HG03103 (cell line): Measurements from ENCODE around the gene RYR2.

Source experiments
- ATAC-seq: cut with Tn5 transposase; IDR thresholded peaks from one replicate; pipeline ENCODE4 v1.9.1; 2021; ENCODE audit warnings: low read depth; ENCODE audit not compliant: unreplicated experiment

Gene RYR2

GRCh38 chr1:237183963-237184540 lies 142.1 kb downstream of the RYR2 start:
- ATAC-seq: no peak

GRCh38 chr1:237186675-237187074 lies 144.7 kb downstream of the RYR2 start:
- no peak for ATAC-seq

- ATAC-seq: no peak
Measured at GRCh38 chr1:237187842-237188241, 145.9 kb downstream of the RYR2 start.

- ATAC-seq: no peak
Measured at GRCh38 chr1:237191403-237191802, 149.4 kb downstream of the RYR2 start.

GRCh38 chr1:237197470-237198425 lies 155.8 kb downstream of the RYR2 start:
- ATAC-seq: no peak

GRCh38 chr1:237199026-237199425 lies 157.0 kb downstream of the RYR2 start:
- ATAC-seq: no peak

- no peak for ATAC-seq
Measured at GRCh38 chr1:237201155-237201554, 159.2 kb downstream of the RYR2 start.

- no peak for ATAC-seq
Measured at GRCh38 chr1:237204841-237205240, 162.9 kb downstream of the RYR2 start.

- no peak for ATAC-seq
Measured at GRCh38 chr1:237205400-237206064, 163.5 kb downstream of the RYR2 start.

- no peak for ATAC-seq
Measured at GRCh38 chr1:237206065-237206414, 164.1 kb downstream of the RYR2 start.

GRCh38 chr1:237211031-237211430 lies 169.0 kb downstream of the RYR2 start:
- ATAC-seq: no peak

- no peak for ATAC-seq
Measured at GRCh38 chr1:237211540-237211939, 169.6 kb downstream of the RYR2 start.

- no peak for ATAC-seq
Measured at GRCh38 chr1:237219751-237220642, 178.0 kb downstream of the RYR2 start.

GRCh38 chr1:237223419-237223818 lies 181.4 kb downstream of the RYR2 start:
- ATAC-seq: no peak

GRCh38 chr1:237226177-237226944 lies 184.4 kb downstream of the RYR2 start:
- no peak for ATAC-seq

GRCh38 chr1:237227476-237227875 lies 185.5 kb downstream of the RYR2 start:
- no peak for ATAC-seq

GRCh38 chr1:237228421-237228820 lies 186.4 kb downstream of the RYR2 start:
- ATAC-seq: no peak

- no peak for ATAC-seq
Measured at GRCh38 chr1:237229333-237229732, 187.3 kb downstream of the RYR2 start.

GRCh38 chr1:237232501-237232900 lies 190.5 kb downstream of the RYR2 start:
- no peak for ATAC-seq

- no peak for ATAC-seq
Measured at GRCh38 chr1:237235091-237235490, 193.1 kb downstream of the RYR2 start.
